Activated gamma-delta T cell treated with anti-CD3 and anti-CD28 coated beads, Interleukin-2, amount 50 U/mL, for 16 hours (primary cell): Measurements from ENCODE around the gene SALL1.

ENCODE experiments used
- DNase-seq: peaks from one replicate; pipeline ENCODE4 v3.0.0-alpha.2; 2020; ENCODE audit warnings: low read depth

SALL1 gene

DNA sequence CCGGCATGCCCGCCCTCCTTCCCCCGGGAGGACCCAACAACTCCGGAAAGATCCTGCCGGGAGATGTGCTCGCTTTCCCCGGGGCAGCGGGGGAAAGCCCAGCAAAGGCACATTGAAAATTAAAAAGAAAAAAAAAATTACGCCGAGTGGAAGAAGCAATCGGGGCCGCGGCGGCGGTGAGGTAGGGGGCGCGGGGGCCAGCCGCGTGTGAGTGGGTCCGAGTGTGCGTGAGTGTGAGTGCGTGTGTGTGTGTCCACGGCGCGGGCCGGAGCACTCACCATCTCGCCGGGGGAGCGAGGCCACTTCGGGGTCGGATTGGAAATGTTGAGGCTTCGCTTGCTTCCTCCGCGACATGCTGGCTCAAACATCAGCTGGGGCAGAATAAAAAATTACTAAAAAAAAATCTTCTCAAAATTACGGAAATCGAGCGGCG lies at the start of gene SALL1:
Gene SALL1, minus strand, starts transcription at position 383 of the 433 bp plus-strand sequence. Its CDS starts 29 bp downstream, at position 354.
- no peak for DNase-seq

GRCh38 chr16:51200793-51201192 lies 49.7 kb upstream of the SALL1 start:
- no peak for DNase-seq

DNA sequence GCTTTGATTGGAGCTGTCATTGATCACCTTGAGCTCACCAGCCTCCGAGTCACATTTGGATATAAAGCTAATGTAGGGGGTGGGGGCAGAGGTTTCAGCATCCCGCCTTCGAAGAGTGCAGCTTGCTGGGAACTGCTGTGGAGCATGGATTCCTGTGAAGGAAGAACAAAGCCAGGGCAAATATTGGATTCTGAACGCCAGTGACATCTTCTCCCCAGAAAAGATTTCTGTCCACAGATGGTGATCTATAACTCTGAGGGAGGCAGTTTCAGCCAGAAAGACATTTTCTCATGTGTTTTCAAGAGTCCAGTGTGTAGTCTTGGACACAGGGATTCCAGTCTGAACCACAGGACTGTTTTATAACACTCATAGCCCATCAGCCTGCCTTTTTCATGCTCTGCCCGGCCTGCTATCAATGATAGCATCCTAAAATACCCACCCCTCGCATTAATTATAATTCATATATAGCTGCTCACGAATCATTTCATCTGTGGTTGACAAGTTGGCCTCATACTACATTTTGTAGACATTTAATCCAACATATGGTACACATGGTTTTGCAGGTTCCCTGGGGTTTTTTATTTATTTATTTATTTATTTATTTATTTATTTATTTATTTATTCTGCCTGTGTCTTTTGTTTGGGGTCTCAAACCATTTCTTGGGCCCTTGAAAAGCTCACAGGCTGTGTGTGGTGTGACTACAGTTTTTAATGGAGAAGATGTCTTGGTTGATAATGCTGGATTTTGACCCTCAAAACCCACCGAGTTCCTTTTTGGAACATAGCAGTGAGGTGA lies 47.1 kb upstream of the SALL1 start:
- no peak for DNase-seq

DNA sequence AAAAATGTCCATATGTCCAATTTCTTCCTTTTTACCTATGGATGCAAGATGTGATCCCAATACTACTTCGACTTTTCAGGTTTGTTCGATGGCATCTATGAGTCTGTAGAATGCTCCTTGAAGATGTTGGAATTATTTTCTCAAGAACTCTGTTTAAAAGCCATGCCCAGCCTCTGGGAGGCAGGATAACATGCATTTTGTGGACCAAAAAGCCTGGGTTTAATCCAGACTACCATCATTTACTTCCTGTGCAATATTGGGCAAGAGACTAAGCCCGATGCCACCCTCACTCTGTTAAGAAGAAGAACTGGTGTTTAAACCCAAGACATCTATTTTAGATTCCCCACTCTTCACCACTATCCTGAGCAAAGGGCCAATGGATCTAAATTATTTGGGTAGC lies 42.8 kb upstream of the SALL1 start:
- no peak for DNase-seq

DNA sequence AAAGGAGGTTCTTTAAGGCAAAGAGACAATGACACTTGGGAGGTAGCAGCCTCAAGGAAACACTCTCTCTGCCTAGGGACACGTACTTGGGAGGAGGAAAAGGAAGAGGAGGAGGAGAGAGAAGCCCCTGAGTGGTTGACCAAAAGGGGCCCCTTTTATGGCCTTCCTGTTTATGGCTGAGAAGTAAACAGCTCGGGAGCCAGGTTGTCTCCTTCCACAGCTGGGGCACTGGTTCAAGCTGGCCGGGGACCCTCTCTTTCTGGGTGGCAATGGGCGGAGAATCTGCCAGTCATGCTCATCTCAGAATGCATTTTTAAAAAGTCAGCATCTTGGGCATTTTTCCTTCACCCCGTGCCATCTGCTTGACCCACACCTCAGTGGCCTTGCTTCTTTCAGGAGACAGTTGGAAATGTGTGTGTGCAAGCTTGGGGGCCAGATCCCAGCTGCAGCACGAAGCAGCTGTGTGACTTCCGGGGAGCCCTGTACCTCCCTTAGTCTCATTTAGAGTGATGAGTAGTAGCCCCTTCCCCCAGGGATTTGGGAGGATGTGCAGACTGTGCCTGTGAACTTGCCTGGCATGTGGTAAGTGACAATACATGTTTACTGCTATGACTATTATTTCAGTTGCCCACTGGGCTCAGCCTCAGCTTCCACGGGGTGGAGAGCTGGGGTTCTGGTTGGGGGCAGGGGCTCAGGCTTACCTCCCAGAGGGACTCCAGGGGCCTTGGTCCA lies 33.8 kb upstream of the SALL1 start:
- no peak for DNase-seq

DNA sequence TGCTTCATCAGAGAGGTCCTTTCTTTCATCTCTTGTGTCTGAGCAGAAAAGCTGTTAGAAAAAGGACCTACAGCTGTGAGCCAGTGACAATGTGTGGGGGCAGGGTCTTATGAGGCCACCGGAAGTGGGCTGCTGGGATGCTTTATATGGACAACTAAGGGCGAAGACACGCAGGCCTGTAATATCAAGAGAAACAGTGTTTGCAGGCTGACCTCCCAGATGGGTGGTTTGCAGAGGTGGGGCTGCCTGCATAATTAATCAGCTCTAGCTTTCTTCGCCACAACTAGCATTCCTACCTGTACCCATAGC lies 30.4 kb upstream of the SALL1 start:
- no peak for DNase-seq

GRCh38 chr16:51180719-51181502 lies 29.8 kb upstream of the SALL1 start:
- no peak for DNase-seq

DNA sequence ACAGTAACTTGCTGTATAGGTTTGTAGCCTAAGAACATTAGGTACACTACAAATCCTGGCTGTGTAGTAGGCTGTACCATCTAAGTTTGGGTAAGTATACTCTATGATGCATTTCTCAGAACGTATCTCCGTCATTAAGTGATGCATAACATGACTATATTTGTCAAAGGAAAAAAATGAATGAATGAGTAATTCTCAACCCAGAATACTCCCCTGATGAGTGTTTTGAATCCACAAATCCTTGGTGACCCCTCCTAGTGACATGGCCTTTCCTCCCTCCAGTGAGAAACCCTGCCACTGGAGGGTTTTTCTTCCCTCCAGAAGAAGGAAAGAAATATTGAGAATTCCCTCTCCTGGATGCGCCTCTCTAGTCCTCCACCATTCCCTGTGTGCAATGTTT lies 24.0 kb upstream of the SALL1 start:
- no peak for DNase-seq

DNA sequence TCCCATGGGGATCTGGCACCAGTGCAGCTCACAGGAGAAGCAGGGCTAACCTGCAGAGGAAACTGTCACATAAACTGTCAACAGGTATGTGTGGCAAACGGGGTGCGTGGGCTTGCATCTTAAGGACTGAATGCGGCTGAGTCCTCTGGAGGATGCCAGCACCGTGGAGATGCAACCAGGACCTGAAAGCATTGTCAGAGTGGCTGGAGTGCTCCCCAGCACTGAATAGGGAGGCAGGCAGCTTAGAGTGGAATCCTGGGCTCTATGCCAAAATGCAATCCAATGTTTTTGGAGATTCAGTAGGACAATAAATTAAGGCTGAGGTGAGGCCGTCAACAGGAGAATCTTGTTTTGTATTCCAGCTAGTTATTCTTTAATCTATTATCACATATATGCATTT lies 21.3 kb upstream of the SALL1 start:
- no peak for DNase-seq

- DNase-seq: no peak
Measured at GRCh38 chr16:51168755-51169154, 17.7 kb upstream of the SALL1 start.

GRCh38 chr16:51167170-51167895 lies 16.3 kb upstream of the SALL1 start:
- DNase-seq: no peak

DNA sequence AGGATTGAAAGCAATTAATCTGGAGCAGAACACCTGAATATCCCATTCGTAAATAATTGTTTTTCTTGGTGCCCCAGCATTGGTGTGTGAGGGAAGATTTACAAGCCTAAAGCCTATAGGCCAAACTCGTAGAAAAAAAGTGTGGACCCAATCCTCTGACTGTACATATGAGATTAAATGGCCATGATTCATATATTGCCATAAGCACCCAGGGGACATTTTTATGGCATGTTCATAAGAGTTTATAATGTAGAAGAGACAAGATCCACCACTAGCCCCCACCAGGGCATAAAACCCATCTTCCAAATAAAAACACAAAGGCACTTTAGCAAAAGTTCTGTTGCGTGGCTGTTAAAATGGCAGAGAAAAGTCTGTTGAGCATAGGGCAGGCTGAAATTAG lies 15.5 kb upstream of the SALL1 start:
- DNase-seq: no peak

GRCh38 chr16:51166091-51166490 lies 15.0 kb upstream of the SALL1 start:
- no peak for DNase-seq

DNA sequence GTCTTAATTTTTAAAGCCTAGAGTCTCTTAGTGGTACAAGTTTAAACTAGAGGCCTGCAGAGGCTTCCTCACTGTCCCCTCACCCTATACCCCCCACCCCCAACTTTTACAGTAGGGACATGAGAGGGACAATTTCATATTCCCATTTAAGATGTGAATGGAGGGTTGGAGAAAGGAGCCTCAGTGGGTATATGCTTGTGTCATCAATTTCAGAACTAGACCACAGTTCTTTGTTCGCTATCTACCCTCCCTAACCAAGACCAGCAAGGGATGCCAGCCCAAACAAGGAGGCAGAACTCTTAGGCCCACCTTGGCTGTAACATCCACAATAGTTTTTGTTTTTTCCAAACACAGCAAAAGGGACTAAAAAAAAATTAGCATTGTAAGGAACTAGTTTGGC lies 14.0 kb upstream of the SALL1 start:
- no peak for DNase-seq

- DNase-seq: no peak
Measured at GRCh38 chr16:51164574-51164973, 13.5 kb upstream of the SALL1 start.

GRCh38 chr16:51163894-51164566 lies 13.0 kb upstream of the SALL1 start:
- no peak for DNase-seq

DNA sequence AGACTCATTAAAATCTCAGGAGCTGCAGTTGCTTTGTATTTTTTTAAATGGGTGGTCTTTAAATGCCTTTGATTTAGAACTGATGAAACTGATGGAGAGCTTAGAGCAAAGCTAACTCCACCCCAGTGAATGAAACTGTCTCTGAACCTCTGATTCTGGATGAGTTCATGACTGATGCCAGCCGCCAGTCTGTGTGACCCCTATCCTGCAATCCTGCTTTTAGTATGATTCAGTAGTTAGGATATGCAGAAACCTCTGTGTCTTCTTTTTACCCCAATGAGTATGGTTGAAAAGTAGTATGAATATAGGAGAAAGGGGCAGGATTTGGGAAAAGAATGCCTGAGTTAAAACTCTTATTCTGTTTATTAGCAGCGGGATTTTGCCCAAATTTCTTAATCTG lies 12.3 kb upstream of the SALL1 start:
- DNase-seq: no peak

DNA sequence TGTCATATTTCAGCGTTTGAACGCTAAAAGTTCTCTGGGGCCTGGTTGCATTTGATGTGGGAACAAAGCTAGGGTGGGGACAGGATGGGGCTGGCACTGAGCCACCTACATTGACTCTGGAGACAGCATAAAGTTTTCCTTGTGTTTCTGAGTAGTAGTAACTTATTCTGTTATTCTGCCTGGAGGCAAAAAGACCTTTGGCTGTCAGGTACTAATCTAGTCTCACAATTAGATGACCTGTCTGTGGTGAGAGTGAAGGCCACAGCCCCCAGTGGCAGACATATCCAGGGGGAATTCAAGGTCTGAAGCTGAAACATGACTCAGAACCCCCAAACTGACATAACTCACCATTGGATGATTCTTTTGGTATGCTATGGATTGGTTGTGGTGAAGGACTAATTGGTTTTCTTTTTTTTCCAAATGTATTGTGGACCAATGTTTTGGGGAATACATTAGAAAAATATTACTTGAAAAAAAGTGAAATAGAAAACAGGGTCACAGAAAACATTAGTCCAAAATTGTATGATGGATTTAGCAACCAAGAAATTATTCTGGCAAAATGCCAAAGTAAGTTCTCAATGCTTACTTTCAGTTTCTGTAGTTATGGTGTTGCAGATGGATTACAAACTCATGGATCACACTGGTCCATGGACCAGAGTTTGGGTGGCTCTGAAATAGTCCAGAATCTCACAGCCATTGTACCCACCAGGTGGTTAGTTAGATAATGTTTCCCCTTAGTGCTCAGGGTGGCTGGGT lies 10.5 kb upstream of the SALL1 start:
- no peak for DNase-seq

GRCh38 chr16:51159865-51160264 lies 8.8 kb upstream of the SALL1 start:
- no peak for DNase-seq

DNA sequence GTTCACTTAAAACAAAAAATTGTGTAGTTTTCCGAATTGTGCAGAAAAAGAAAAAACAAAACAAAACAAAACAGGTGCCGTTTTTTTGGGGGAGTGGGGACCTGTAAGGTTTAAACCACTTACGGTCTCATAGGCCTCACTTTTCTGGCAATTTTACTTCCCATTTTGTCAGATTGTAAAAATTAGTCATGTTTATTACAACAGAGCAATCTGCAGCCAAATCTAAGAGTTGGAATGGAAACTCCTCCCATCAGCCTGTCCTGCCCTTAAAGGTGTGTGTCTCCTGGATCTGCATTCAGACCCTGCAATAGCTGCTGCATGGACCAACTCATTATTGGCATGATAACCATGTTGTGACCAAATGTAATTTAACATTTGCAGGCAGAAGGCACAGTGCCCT lies 8.2 kb upstream of the SALL1 start:
- no peak for DNase-seq

- DNase-seq: no peak
Measured at GRCh38 chr16:51157698-51158097, 6.6 kb upstream of the SALL1 start.
